Fibroblast of lung (primary cell): ENCODE measurements around the gene BEX2. TPM values are rescaled to one million over a fixed set of nuclear protein-coding genes. Genes with fewer than 3 reads are reported as not detected.
A peak's percentile ranks its signal among the peaks of the same experiment; 100 is the strongest.

Source experiments
- DNase-seq, 2 donors: peaks; one replicate each; pipeline versions ENCODE4 v3.0.0 to v3.0.0-alpha.2; 2010; ENCODE audit warnings: low read depth in 2 of 2
- H2AFZ ChIP-seq: 2 replicates; pipeline ENCODE4 v1.5.1; 2012; ENCODE audit warnings: low read length, control low read depth, inconsistent platforms
- H3K27ac ChIP-seq: 2 replicates; pipeline ENCODE4 v1.5.1; 2011; ENCODE audit warnings: low read length, control low read depth; ENCODE audit not compliant: insufficient read depth
- H3K27me3 ChIP-seq: 2 replicates; pipeline ENCODE4 v1.5.1; 2011; ENCODE audit warnings: mild to moderate bottlenecking, low read length; ENCODE audit not compliant: control insufficient read depth, insufficient read depth
- H3K36me3 ChIP-seq: 2 replicates; pipeline ENCODE4 v1.5.1; 2011; ENCODE audit warnings: low read length; ENCODE audit not compliant: control insufficient read depth, insufficient read depth
- H3K4me1 ChIP-seq: 2 replicates; pipeline ENCODE4 v1.5.1; 2011; ENCODE audit warnings: low read length; ENCODE audit not compliant: control insufficient read depth, insufficient read depth; ENCODE audit errors: extremely low read depth
- H3K4me2 ChIP-seq: 2 replicates; pipeline ENCODE4 v1.5.1; 2011; ENCODE audit warnings: low read length, control low read depth; ENCODE audit not compliant: insufficient read depth; ENCODE audit errors: extremely low read depth
- H3K4me3 ChIP-seq, 4 experiments: fragments of 200-600 bp in 1 of 4; sonication (generic) in 1 of 4; replicated peaks in 1 of 4; 2 replicates each; pipeline ENCODE4 v1.5.1; 2011 to 2016; ENCODE audit warnings: low read length in 4 of 4, low read depth in 3 of 4, mild to moderate bottlenecking in 3 of 4, control low read depth in 2 of 4, inconsistent platforms in 1 of 4, mixed read lengths in 1 of 4; ENCODE audit not compliant: insufficient read depth in 1 of 4; ENCODE audit errors: control extremely low read depth in 1 of 4
- H3K79me2 ChIP-seq: 2 replicates; pipeline ENCODE4 v1.5.1; 2012; ENCODE audit warnings: mild to moderate bottlenecking, low read length, inconsistent platforms; ENCODE audit not compliant: control insufficient read depth, insufficient read depth
- H3K9ac ChIP-seq: 2 replicates; pipeline ENCODE4 v1.5.1; 2011; ENCODE audit warnings: mild to moderate bottlenecking, low read length, control low read depth; ENCODE audit not compliant: insufficient read depth
- H3K9me3 ChIP-seq: 2 replicates; pipeline ENCODE4 v1.5.1; 2012; ENCODE audit warnings: low read depth, low read length; ENCODE audit not compliant: control insufficient read depth, insufficient read depth
- H4K20me1 ChIP-seq: 2 replicates; pipeline ENCODE4 v1.5.1; 2011; ENCODE audit warnings: low read length; ENCODE audit not compliant: control insufficient read depth, insufficient read depth; ENCODE audit errors: extremely low read depth
- CTCF ChIP-seq, 2 donors: IDR thresholded peaks in 1 of 2; conservative IDR thresholded peaks in 1 of 2; 1 replicate in 1 of 2; 2 replicates in 1 of 2; pipeline ENCODE4 v1.5.1; 2011 to 2012; ENCODE audit warnings: low read length in 2 of 2, control low read depth in 1 of 2, inconsistent platforms in 1 of 2, low read depth in 1 of 2, mild to moderate bottlenecking in 1 of 2
- EZH2 ChIP-seq: IDR thresholded peaks from 2 replicates; pipeline ENCODE4 v1.5.1; 2012; ENCODE audit warnings: low read length, control low read depth, mild to moderate bottlenecking; ENCODE audit errors: missing control alignments
- polyA plus RNA-seq, 2 donors: library from polyadenylated mRNA; depleted of rRNA in 1 of 2; stranded (reverse) in 1 of 2; unstranded in 1 of 2; fragments of >200 nt; gene quantifications; 2 replicates each; pipeline ENCODE4 v1.2.1, GENCODE V29; 2011 to 2012; ENCODE audit warnings: missing spikeins in 1 of 2
- total RNA-seq: library from RNA; depleted of rRNA; stranded (reverse); fragments of >200 nt; gene quantifications from 2 replicates; pipeline ENCODE4 v1.2.1, GENCODE V29; 2014

The BEX2 gene
- total and polyA plus RNA-seq, 2 donors (not counting 1 experiment from before 2014, with no cell fraction given): 0.32 to 2.8 TPM

GRCh38 chrX:103276581-103277002 is 34.2 kb downstream of the BEX2 start, which contains the start of gene TCEAL5:
Gene TCEAL5, minus strand, starts transcription at chrX:103276750. Its CDS starts 2,187 bp downstream, at chrX:103274563.
- Histone ChIP-seq H3K27ac (no peak within 1 kb of the TSS), H3K9me3 (no peaks in the 10 kb centered on the region), H3K27me3 (peaks cover 20% of the 10 kb centered on the region), H3K4me1 (no peaks in the 10 kb centered on the region), H3K79me2 (no peaks in the 10 kb centered on the region), H3K9ac (no peak within 1 kb of the TSS), H3K36me3 (no peaks in the 10 kb centered on the region), H4K20me1 (no peaks in the 10 kb centered on the region), H2AFZ (no peak within 1 kb of the TSS), H3K4me3 (no peak within 1 kb of the TSS), H3K4me2 (no peak within 1 kb of the TSS)
- no peak for DNase-seq
- TF ChIP-seq EZH2: peak; percentile 76
- no peak for TF ChIP-seq CTCF (conservative IDR thresholded peaks at IDR 0.05 in 1 of 2, IDR thresholded peaks at IDR 0.05 in 1 of 2; ENCODE audit: low read depth in 1 of 2, low read length in 2 of 2)

GRCh38 chrX:103275947-103276567 is 34.7 kb downstream of the BEX2 start:
- no peak for DNase-seq
- Histone ChIP-seq H3K27ac (no peak overlapping the region), H3K4me3 (no peak overlapping the region), H3K4me1 (no peaks in the 10 kb centered on the region), H3K79me2 (no peaks in the 10 kb centered on the region), H3K4me2 (no peak overlapping the region), H3K9ac (no peak overlapping the region), H2AFZ (no peak overlapping the region), H3K27me3 (peaks cover 20% of the 10 kb centered on the region), H3K9me3 (no peaks in the 10 kb centered on the region), H4K20me1 (no peaks in the 10 kb centered on the region), H3K36me3 (no peaks in the 10 kb centered on the region)
- TF ChIP-seq CTCF (conservative IDR thresholded peaks at IDR 0.05 in 1 of 2, IDR thresholded peaks at IDR 0.05 in 1 of 2; ENCODE audit: low read depth in 1 of 2, low read length in 2 of 2): no peak
- no peak for TF ChIP-seq EZH2

GRCh38 chrX:103274284-103274683 is 36.5 kb downstream of the BEX2 start:
- H3K4me3 ChIP-seq: no peak overlapping the region
- H3K27ac ChIP-seq: no peak overlapping the region
- peaks cover 20% of the 10 kb centered on the region for H3K27me3 ChIP-seq
- no peaks in the 10 kb centered on the region for H3K9me3 ChIP-seq
- no peaks in the 10 kb centered on the region for H4K20me1 ChIP-seq
- no peak overlapping the region for H2AFZ ChIP-seq
- TF ChIP-seq CTCF (conservative IDR thresholded peaks at IDR 0.05 in 1 of 2, IDR thresholded peaks at IDR 0.05 in 1 of 2; ENCODE audit: low read depth in 1 of 2, low read length in 2 of 2) (no peak), EZH2 (no peak)
- H3K36me3 ChIP-seq: no peaks in the 10 kb centered on the region
- no peaks in the 10 kb centered on the region for H3K4me1 ChIP-seq
- no peak for DNase-seq
- H3K9ac ChIP-seq: no peak overlapping the region
- H3K79me2 ChIP-seq: no peaks in the 10 kb centered on the region
- H3K4me2 ChIP-seq: no peak overlapping the region

Other genes starting within 250 kb of the BEX2 start
- not detected in 2 replicates for gene BEX1, start 246.8 kb downstream of the BEX2 start, total RNA-seq
- 0.17 and 44.5 TPM in 2 replicates for gene BEX1, start 246.8 kb downstream of the BEX2 start, polyA plus RNA-seq
- not detected in 2 replicates for gene NXF3, start 217.8 kb downstream of the BEX2 start, total RNA-seq
- gene NXF3, start 217.8 kb downstream of the BEX2 start, polyA plus RNA-seq: 0.54 TPM in 1 of 2 replicates, not detected in the other
- gene BEX4, start 95.9 kb downstream of the BEX2 start, total RNA-seq: 11.1 and 20.3 TPM in 2 replicates
- gene BEX4, start 95.9 kb downstream of the BEX2 start, polyA plus RNA-seq: 12.4 and 15.5 TPM in 2 replicates
- 100 and 127 TPM in 2 replicates for gene TCEAL8, start 55.8 kb downstream of the BEX2 start, total RNA-seq
- gene TCEAL8, start 55.8 kb downstream of the BEX2 start, polyA plus RNA-seq: 102 and 145 TPM in 2 replicates
- not detected in 2 replicates for gene TCEAL5, start 34.2 kb downstream of the BEX2 start, total RNA-seq
- gene TCEAL5, start 34.2 kb downstream of the BEX2 start, polyA plus RNA-seq: not detected in 2 replicates
- 32.5 and 52.6 TPM in 2 replicates for gene TCEAL7, start 19.2 kb upstream of the BEX2 start, total RNA-seq
- 36.5 and 46.8 TPM in 2 replicates for gene TCEAL7, start 19.2 kb upstream of the BEX2 start, polyA plus RNA-seq
- gene TCEAL9, start 45.5 kb upstream of the BEX2 start, total RNA-seq: 89.5 and 107 TPM in 2 replicates
- gene TCEAL9, start 45.5 kb upstream of the BEX2 start, polyA plus RNA-seq: 198 and 286 TPM in 2 replicates
- 300 and 416 TPM in 2 replicates for gene BEX3, start 65.5 kb upstream of the BEX2 start, total RNA-seq
- 433 and 460 TPM in 2 replicates for gene BEX3, start 65.5 kb upstream of the BEX2 start, polyA plus RNA-seq
- under 0.01 and 0.17 TPM in 2 replicates for gene RAB40A, start 208.5 kb upstream of the BEX2 start, total RNA-seq
- gene RAB40A, start 208.5 kb upstream of the BEX2 start, polyA plus RNA-seq: 0.06 and 0.07 TPM in 2 replicates